HG03280 (cell line): Measurements from ENCODE around the gene LLGL1.

Source experiments
- ATAC-seq: cut with Tn5 transposase; IDR thresholded peaks from one replicate; pipeline ENCODE4 v1.9.1; 2021; ENCODE audit warnings: mild to moderate bottlenecking, moderate library complexity; ENCODE audit not compliant: unreplicated experiment

The LLGL1 gene

DNA sequence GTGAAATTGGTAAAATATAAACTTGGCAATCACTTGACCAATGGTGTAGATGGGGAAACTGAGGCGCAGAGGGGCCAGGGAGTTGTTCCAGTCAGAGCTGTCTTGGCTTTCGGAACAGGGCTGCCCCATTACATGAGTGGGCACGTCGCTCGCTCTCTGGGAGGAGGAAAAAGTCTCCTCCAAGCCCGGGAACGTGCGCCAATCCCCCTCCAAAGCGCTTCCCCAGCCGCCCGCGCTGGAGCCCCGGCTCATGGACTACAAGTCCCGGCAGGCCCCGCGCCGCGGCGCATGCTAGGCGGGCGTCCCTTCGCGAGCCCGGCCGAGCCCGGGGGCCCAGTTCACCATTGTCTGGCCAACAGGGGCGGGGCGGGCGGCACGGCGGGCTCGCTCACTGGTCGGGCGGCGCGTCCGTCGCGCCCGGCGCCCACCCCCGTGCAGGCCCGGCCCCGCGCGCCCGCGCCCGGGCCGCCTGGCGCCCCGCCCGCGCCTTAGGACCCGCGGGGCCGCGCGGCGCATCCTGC, at the start of gene LLGL1:
LLGL1 (plus strand) TSS at position 515 of the 521 bp plus-strand sequence. CDS start 48 bp downstream, outside the sequence.
- ATAC-seq: peak; percentile 93

DNA sequence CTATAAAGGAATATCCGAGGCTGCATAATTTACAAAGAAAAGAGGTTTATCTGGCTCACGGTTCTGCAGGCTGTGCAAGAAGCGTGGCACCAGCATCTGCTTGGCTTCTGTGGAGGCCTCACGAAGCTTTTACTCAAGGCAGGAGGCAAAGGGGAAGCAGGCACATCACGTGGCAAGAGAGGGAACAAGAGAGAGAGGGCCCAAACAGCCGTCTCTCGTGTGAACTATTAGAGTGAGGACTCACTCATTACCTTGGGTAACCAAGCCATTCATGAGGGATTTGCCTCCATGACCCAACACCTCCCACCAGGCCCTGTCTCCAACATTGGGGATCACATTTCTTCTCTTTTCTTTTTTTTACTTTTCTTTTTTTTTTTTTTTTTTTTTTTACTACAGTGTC, 49.3 kb upstream of the LLGL1 start:
- ATAC-seq: no peak

DNA sequence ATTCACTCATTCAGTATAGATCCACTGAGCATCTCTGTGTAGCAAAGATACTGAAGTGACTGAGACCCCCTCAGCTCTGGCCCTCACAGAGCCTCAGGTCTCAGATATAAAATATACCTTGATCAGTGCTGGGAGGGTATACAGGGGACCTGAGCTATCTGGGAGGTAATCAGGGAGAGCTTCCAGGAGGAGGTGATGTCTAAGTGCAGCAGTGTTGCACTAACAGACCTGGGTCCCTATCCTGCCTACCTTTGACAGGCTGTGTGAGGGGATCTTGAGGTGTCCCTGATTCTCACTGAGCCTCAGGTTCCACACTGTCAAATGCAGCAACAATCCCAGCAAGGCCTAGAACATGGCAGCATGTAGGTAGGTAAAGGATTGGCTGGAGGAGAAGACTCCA, 48.3 kb upstream of the LLGL1 start:
- ATAC-seq: no peak

DNA sequence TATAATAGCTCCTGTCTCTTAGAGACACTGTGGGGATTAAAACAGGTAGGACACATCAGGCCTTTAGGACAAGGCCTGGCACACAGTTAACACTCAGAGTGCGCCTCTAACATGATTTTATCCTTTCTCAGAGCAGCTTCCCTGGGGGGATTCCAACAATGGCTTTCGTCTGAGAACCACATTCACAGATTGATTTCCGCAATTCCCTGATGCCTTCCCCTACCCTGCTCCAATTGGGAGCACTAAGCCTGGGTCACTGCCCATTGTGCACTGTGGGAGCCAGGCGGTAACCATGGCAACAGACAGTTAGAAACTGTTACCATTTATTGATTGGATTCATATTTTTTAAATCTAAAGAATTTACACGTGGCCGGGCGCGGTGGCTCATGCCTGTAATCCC, 47.7 kb upstream of the LLGL1 start:
- ATAC-seq: no peak

DNA sequence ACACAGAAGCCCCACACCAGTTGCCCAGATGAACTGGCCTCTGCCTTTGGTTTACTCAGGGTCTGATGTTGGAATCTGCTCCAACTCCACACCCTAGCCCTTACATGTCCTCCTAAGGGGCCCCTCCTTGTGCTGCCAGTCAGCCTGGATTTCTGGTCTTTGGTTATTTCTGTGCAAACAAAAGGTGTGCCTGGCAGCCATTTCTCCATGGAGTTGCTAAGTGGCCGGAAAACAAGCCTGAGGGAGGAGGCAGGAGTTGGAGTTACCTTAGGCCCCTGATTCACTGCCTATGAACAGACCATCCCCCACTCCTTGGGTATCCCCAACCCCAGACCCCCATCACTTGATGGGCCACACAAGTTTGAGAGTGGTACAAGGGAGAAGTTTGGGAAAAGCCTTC, 46.2 kb upstream of the LLGL1 start:
- ATAC-seq: no peak

DNA sequence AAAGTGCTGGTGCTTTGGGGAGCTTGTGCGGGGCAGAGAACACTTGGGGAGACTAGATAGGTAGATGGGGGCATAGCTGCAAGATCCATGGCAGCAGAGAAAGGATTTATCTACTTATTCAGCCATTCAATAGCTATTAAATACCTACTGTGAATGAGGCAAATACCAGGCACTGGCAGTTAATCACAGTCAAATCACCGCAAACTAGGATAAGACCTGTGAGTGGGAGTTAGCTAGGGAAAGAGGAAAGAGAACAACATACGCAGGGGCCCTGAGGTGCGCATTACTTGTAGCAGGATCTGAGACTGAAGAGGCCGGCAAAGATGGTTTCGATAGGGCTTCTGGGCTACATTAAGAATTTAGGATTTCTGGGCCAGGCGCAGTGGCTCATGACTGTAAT, 45.6 kb upstream of the LLGL1 start:
- no peak for ATAC-seq

DNA sequence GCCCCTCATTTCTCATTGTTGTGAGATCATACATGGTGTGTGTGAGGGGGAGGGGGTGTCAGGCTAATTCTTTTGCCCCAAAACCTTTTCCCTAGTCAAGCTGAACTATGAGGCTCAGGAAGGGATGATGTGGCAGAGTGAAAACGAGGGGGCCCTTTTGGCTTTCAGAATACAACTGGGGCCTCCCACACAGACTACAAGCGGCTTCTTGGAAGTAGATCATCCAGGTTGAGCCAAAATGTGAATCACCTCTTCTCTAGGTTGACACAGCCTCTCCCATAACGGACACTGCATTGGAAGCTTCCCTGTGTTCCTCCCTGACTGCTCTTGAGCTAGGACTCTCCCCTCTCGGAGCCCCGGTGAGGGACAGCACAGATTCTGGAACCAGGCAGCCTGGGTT, 44.1 kb upstream of the LLGL1 start:
- ATAC-seq: no peak

DNA sequence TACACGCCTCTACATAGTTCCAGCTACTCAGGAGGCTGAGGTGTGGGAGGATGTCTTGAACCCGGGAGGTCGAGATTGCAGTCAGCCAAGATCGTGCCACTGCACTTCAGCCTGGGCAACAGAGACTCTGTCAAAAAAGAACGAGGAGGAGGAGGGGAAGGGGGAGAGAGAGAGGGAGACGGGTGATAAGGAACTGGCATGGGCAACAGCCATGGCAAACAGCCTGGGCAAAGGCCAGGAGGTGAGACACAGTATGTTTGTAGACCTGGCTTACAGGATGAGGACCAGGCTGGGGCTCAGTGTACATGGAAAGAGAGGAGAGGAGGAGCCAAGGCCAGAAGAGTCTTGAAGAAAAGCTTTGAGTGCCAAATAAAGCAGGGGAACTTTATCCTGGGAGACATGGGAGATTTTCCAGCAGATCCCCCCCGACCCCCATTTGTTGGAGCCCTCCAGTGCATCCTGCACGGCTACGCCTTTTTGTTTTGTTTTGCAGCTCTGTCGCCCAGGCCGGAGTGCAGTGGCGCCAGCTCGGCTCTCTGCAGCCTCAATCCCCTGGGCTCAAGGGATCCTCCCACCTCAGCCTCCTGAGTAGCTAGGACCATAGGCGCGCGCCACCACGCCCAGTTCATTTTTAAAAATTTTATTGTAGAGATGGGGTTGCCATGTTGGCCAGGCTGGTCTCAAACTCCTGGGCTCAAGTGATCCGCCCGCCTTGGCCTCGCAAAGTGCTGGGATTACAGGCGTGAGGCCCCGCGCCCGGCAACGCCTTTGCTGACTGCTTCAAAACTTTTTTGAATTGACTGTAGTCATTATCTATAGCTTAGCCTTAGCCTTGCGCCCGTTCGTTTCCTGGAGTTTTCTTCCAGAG, 43.1 kb upstream of the LLGL1 start:
- no peak for ATAC-seq

DNA sequence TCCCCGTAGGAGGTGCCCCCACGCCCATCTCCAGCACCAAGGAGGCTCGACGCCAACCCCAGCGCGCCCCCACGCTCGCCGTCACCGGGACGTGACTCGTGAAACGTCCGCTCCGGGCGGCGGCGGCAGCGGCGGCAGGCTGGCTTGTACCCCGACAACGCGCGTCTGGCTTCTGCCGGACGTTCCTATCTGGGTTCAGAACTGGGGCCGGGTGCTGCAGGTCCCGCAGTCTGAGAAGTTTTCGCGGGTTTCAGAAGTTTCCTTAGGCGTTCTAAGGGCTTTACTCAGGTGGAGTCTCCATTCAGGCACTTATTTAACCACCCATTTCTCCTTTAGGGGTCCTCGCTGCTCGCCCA, 42.5 kb upstream of the LLGL1 start:
- ATAC-seq: peak; percentile 26

DNA sequence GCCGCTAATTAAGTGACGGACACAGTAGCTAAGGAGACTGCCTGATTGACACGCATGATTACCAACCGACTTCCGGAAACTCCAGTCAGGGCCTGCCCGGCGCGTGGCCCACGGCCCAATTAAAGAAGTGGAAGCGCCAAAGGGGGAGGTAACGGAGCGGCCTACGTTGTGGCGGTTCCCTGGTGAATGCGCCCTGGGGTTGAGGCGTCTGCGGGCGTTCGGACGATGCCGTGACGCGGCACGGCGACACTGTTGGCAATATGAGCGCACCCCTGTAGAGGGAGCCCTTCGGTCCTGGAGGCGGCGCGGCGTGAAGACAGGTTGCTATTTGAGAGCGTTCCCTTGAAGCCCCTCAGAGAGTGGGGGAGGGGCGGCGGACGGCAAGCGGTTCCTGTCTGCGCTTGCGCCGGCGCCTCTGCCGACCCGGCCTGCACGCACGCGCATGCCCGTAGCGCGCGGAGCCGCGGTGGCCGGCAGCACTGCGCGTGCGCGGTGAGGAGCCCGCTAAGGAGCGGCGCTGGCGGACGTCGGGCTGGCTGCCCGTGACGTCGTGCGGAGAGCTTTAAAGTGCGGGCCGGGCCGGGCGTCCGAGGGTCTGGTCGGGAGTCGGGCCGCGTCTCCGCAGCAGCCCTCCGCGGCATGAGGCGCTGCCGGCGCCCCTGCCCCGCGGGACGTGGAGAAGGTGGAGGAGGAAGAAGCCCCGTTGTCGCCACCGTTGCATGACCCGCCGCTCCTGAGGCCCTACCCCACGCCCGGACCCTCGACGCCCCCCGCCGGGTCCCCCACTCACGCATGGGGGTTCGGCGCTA, 41.9 kb upstream of the LLGL1 start, which contains the start of gene ALKBH5:
ALKBH5 (plus strand) TSS at position 495 of the 809 bp plus-strand sequence. CDS start 416 bp downstream, outside the sequence.
- ATAC-seq: peak; percentile 77

DNA sequence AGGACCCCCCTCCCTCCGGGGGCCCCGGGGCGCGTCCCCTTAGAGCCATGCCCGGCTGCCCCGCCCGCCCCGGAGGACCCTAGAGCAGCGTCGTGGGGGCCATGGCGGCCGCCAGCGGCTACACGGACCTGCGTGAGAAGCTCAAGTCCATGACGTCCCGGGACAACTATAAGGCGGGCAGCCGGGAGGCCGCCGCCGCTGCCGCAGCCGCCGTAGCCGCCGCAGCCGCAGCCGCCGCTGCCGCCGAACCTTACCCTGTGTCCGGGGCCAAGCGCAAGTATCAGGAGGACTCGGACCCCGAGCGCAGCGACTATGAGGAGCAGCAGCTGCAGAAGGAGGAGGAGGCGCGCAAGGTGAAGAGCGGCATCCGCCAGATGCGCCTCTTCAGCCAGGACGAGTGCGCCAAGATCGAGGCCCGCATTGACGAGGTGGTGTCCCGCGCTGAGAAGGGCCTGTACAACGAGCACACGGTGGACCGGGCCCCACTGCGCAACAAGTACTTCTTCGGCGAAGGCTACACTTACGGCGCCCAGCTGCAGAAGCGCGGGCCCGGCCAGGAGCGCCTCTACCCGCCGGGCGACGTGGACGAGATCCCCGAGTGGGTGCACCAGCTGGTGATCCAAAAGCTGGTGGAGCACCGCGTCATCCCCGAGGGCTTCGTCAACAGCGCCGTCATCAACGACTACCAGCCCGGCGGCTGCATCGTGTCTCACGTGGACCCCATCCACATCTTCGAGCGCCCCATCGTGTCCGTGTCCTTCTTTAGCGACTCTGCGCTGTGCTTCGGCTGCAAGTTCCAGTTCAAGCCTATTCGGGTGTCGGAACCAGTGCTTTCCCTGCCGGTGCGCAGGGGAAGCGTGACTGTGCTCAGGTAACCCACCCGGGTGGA, 41.0 kb upstream of the LLGL1 start:
- peak; percentile 1 for ATAC-seq

DNA sequence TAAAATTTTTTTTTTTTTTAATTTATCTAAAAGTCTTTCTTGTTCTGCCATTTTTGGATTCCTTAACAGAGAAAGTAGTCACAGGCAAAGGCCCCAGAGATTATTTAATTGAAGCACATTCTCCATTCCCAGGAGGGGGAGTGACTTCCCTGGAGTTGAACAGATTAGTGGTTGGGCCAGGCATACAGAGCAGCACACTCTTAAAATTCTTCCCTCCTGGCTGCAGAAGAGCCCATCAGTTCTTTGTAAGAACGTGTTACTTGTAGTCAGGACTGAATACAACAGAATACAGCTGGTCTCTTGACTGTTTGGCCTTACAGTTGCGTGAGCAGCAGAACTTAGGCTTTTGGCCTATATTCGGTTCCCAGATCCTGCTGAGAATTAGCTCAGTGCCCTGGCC, 40.0 kb upstream of the LLGL1 start:
- ATAC-seq: no peak

DNA sequence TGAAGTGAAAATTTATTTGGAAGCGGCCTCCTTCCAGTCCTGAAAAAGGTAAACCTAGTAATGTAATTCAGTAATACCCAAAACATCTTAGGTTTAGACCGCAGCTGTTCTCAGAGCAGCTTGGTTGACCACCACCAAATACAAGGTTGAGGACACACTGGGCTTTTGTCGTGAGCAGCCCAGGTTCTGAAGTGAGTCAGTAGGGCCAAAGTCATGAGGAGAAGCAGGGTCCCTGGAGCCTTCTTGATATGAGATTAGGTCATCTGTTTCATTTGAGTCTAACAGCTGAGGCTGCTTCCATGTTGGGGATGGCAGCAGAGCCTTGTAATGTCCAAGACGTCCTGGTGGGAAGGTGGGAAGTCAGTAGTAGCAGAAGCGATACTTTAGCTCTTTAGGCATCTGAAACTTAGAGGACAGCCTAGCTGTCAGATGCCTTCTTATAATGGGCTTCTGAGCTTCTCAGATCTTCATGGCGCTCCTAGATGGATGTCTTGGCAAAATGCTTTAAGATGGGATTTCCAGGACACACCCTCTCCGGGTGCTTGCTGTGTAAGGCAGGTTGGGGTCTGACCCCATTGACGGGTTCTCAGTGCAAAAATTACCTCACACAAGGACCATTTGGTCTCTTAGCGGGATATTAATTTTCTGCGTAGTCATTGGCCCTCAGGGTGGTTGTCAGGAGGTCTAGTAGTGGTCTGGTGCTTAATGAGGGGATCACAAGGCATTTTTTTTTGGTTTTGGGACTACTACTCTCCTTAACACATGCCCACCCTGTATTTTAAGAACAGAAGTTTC, 39.4 kb upstream of the LLGL1 start:
- ATAC-seq: no peak

DNA sequence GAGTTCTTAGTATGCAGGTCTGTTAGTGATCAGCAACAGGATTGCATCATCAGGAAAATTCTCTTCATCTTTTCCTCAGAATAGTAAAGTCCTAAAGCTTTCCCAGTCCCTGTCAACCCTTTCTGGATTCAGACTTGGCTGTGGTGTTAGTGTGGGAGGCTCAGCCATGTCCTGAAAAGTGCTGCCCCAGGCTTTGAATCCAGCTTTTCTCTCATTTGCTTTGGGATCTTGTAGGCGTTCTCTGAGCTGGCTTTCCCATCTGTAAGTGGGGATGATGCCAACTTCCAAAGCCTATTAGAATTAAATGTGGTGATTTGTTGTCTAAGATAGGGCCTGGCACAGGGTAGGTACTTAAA, 38.8 kb upstream of the LLGL1 start:
- ATAC-seq: no peak

DNA sequence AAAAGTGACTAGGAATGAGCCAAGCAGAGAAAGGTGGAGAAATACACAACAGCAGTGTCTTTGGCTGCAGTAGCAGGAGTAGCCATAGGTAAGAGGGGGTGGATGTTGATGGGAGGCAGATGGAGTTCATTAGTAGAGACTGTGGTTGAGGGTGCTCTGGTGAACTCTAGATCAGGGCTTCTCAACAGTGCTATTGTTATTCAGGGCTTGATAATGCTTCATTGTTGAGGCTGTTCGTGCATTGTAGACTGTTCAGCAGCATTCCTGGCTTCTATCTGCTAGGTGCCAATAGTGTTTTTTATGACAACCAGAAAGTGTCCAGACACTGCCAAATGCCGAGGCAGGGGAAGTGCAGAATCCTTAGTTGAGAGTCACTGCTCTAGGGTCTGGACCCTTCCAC, 38.2 kb upstream of the LLGL1 start:
- ATAC-seq: no peak

DNA sequence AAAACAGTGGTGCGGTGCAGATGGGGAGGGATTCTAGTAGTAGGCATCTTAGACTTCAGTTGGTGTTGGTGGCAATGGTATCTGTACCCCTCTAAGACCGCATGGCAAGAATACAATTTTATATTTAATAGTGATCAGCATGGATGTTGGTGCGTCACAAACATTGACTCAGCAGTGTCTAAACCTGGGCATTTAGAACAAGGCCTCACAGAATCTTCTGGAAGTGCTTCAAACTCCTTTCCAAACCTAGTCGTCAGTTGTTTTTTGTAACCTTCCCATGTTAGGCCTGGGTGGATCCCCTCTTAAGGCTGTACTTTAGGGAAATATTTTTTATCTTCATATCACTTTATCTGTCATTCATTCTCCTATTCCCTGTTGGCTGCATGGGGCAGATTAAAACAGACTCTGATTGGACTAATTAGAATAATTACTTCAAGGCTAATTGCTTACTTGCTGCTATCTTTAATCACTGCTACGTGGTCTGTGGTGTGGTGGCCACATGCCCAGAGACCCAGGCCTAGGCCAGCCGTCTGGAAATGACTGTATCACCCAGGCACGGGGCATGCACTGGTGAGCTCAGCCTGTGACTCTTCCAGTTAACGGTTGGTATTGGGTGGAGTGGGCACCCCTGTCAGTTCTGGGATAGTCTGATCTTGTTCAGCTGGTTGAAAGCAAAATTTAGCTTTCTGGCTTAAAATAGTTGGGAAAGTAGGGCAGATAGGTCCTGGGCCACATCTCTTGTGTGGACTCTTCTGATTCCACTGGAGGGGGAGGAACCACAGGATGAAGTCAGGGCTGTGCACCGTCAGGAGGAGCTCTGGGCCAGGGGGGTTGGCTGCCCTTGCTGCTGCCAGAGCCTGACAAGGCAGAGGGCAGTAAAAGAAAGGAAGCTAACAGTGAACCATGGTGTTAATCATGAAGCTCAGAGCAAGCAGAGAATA, 37.3 kb upstream of the LLGL1 start:
- no peak for ATAC-seq

DNA sequence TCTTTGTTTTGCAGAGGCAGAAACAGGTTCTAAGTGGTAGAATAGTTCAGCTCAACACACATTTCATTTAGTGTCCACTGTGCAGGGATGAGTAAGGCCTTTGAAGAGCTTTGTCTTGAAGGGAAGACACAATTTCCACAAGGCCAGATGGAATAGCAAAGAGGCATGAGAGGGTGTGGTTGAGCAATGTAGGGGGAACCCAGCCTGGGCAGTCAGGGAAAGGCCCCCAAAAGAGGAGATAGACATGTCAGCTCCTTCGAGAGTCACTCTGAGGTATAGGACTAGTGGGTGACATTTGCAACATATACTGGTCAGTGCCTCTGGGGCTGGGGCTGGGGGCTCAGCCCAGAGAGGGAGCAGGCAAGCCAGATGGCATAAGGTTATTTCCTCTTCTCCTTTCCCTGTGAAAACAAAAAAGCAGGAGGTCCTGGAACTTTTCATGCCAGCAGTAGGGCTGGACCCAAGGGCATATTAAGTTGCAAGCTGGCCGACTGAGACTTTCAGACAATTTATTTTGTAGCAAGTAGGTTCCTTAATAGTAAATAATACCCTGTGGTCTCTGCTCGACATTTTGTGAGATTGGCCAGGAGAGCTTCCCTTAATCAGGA, 34.7 kb upstream of the LLGL1 start:
- no peak for ATAC-seq

DNA sequence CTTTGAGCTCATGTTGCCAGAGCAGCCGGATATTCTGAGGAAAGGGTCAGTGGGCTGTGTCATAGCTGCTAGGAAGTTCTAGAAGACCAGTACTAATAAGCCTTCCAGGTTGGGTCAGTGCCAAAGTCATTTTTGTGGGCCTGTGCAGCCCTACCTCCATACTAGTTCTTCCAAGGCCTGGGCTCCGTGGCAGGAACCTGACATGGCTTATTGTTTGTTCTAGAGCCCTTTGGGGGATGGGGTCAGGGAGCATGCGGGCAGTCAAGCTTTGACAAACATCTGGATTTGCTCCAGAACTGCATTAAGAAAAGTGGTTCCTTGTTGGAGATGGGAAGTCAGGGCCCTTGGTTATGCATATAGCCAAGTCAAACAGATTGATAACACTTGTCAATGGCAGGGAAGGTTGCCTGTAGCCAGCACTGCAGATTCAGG, 34.2 kb upstream of the LLGL1 start:
- no peak for ATAC-seq

DNA sequence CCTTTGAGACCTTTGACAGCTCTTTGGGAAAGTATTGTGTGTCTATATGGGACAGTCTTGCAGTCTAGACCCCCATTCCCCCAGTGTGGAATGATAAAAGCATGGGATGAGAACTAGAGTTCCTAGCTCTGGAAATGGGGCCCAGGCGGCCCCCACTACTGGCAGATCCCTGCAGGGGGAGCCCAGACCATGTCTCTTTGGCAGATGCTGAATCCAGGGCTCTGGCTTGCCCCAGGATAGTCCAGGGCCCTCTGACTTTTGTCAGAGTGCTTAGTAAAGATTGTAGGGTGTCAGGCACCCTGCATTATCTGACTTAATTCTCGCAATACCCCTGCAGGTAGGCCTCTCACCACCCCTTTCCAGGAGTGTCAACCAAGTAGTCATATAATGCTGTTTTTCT, 33.5 kb upstream of the LLGL1 start:
- ATAC-seq: no peak
